ENCODE measurements around the gene ADAM22. TPM values are rescaled to one million over a fixed set of nuclear protein-coding genes. Genes with fewer than 3 reads are reported as not detected.

ADAM22 gene
- total and polyA plus RNA-seq, 2 of the 4 experiments (the other 2 are of a cell fraction), result 0.03 to 0.18 TPM

DNA sequence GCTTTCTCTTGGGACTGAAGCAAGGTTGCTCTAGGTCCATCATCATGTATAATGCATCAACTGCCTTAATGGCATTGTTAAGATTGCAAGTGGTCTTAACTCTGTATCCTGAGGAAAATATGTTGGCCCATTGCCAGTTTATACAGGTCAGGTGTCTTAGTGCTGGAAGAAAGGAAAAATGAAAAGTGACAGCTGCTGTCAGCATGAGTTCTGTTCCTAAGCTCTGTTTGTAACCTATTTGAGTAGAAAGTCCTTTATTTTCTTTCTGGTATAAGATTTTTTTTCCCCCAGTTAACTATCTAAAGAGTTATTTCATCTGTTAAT, 158.6 kb downstream of the ADAM22 start:
- no peaks in the 10 kb centered on the region for H3K9me3 ChIP-seq (ENCODE audit: control insufficient read depth, insufficient read depth, low read length)
- no TSS peak for BruUV-seq (replicated peaks)
- H4K8ac ChIP-seq (ENCODE audit: low read depth in 2 of 2, low read length in 2 of 2), result no peak overlapping the region
- ChIA-PET CTCF (no interaction called here), POLR2A (ENCODE audit: unreplicated experiment) (interaction anchor here (0.7 kb wide), 1 partner anchor 250 kb away, joined by 6 read pairs; no protein-coding TSS in a partner anchor)
- no peaks in the 10 kb centered on the region for H4K20me1 ChIP-seq (ENCODE audit: insufficient read depth, low read length)
- no peak for ATAC-seq (ENCODE audit: low read depth)
- H3K23ac ChIP-seq (ENCODE audit: low read depth, low read length), result no peak overlapping the region
- H4K91ac ChIP-seq (ENCODE audit: insufficient read depth, low read depth, low read length), result no peak overlapping the region
- H3K27me3 ChIP-seq (ENCODE audit: control insufficient read depth, insufficient read depth, low read length), result no peaks in the 10 kb centered on the region
- H3K4me3 ChIP-seq (ENCODE audit: insufficient read depth, low read depth, low read length), result no peak overlapping the region
- intact Hi-C loops (cut with micrococcal nuclease), result loop anchor here (10.0 kb wide), 1 partner anchor 62 kb away; no protein-coding TSS in a partner anchor
- no peak for TF ChIP-seq SMC3 (IDR thresholded peaks at IDR 0.05; ENCODE audit: low read depth, low read length)
- TF ChIP-seq RAD21 (IDR thresholded peaks at IDR 0.05; ENCODE audit: low read length), result no peak
- no peak for TF ChIP-seq MXI1 (IDR thresholded peaks at IDR 0.05; ENCODE audit: borderline replicate concordance, low read depth, low read length)
- no peak for TF ChIP-seq CEBPB (IDR thresholded peaks at IDR 0.05; ENCODE audit: low read depth, low read length)
- no peak for TF ChIP-seq FOS (IDR thresholded peaks at IDR 0.05; ENCODE audit: low read depth, low read length)
- TF ChIP-seq RCOR1 (IDR thresholded peaks at IDR 0.05; ENCODE audit: insufficient replicate concordance, low read length), result no peak
- TF ChIP-seq ELK1 (IDR thresholded peaks at IDR 0.05; ENCODE audit: borderline replicate concordance, low read depth, low read length), result no peak
- no peak for TF ChIP-seq RFX5 (IDR thresholded peaks at IDR 0.05; ENCODE audit: low read depth, low read length)
- no peak for TF ChIP-seq NFE2L2 (IDR thresholded peaks at IDR 0.05; ENCODE audit: low read depth, low read length)
- TF ChIP-seq CTCF (conservative IDR thresholded peaks at IDR 0.05; ENCODE audit: low read depth, low read length), result no peak
- no peak overlapping the region for H3K14ac ChIP-seq (replicated peaks; ENCODE audit: low read depth, low read length)
- no peaks in the 10 kb centered on the region for H3K79me1 ChIP-seq (ENCODE audit: low read depth in 1 of 2, low read length in 2 of 2)
- no peaks in the 10 kb centered on the region for H3K9me1 ChIP-seq (ENCODE audit: insufficient read depth, low read length)
- H2AK5ac ChIP-seq (ENCODE audit: low read depth, low read length), result no peak overlapping the region
- H3K4me2 ChIP-seq (ENCODE audit: low read depth, low read length), result no peak overlapping the region
- no peak overlapping the region for H3K27ac ChIP-seq (ENCODE audit: insufficient read depth, low read length)
- H2BK15ac ChIP-seq (ENCODE audit: low read depth, low read length), result no peak overlapping the region
- H3K4me1 ChIP-seq (ENCODE audit: control insufficient read depth, insufficient read depth, low read length), result no peaks in the 10 kb centered on the region
- no peak overlapping the region for H2BK5ac ChIP-seq (ENCODE audit: low read depth, low read length, poor library complexity, severe bottlenecking)
- DNase-seq, result no peak
- dilution Hi-C loops (cut with HindIII; ENCODE audit: low sequenced_read_pairs, unreplicated experiment), result no loop called here
- in situ Hi-C loops (cut with MboI; ENCODE audit: low sequenced_read_pairs), result no loop called here
- no peak overlapping the region for H3K4ac ChIP-seq (ENCODE audit: low read depth, low read length)
- H2AK9ac ChIP-seq (replicated peaks; ENCODE audit: low read depth, low read length, poor library complexity), result no peak overlapping the region
- H3K18ac ChIP-seq (ENCODE audit: low read depth, low read length), result no peak overlapping the region
- no peak overlapping the region for H3K9ac ChIP-seq (ENCODE audit: low read depth, low read length)
- no peak overlapping the region for H2BK120ac ChIP-seq (ENCODE audit: low read depth, low read length)
- no peaks in the 10 kb centered on the region for H3K36me3 ChIP-seq (ENCODE audit: control insufficient read depth, insufficient read depth, low read length)
- H3K56ac ChIP-seq (ENCODE audit: extremely low read depth, insufficient read depth, low read length), result no peak overlapping the region
- H4K5ac ChIP-seq (ENCODE audit: low read depth, low read length), result no peak overlapping the region
- no peak overlapping the region for H2AFZ ChIP-seq (replicated peaks; ENCODE audit: low read length, poor library complexity)
- no peak overlapping the region for H2BK20ac ChIP-seq (ENCODE audit: low read depth, low read length)

Measured in IMR-90 (cell line).